Raji (cell line): Measurements from ENCODE around the gene COL23A1.

Source experiments
- POLR2A ChIP-seq: IDR thresholded peaks from 2 replicates; pipeline ENCODE4 v1.6.1; 2011; ENCODE audit warnings: low read depth, low read length, control low read depth; ENCODE audit not compliant: insufficient read depth

The COL23A1 gene

GRCh38 chr5:178274781-178275537 lies 315.2 kb downstream of the COL23A1 start:
- TF ChIP-seq POLR2A: no peak

DNA sequence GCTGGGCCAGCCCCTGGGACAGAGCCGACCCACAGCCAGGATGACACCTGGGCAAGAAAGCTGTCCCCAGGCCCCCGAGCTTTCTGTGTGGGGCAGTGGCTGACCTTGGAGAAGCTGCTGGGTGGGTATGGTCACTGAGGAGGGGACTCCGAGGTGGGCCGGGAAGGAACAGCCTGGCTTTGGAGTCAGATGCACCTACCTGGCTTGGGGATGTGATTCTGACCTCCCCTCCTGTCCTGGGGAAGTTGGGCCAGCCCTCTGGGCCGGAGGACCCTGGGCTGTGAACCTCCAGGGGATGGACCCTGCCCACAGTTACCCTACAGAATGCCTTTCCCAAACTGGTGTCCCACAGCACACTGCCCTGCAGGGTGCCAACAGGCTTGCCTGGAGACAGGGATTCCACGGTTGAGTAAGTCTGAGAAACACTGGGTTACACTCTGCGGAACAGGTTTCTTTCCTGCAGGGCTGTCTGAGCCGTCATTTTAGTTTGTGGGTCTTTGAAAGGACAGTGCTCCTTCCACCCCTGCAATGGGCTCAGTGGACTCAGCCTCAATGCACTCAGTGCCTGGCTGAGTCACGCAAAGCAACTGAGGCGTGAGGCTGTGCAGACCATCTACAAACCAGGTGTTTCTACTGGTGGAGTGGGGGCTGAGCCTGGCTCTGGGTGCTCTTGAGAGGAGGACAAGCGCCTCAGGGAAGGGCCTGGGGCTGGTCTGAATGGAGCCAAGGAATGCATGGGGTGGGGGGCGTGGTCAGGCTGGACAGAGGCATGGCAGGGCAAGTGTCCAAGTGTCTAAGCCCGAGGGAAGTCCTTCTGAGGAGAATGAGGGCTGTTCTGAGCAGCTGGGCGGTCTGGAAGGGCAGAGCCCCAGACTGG lies 316.3 kb downstream of the COL23A1 start:
- no peak for TF ChIP-seq POLR2A

DNA sequence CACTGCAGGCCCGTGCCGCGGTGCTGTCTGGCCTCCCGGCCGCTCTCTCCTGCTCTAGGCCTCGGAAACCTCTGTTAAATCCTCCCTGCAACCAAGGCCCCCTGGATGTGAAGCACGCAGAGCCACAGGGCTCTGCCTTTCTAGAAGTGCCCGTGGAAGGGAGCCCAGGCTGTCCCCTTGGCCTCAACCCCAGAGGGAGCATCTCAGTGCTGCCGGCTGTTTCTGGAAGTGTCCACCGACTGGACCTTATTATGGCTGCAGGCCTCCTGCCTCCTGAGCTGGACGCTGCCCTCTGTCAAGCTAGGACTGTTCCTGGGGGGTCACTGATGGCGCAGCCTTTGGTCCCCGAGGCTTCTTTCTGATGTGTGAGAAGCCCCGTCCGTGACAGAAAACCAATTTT lies 317.2 kb downstream of the COL23A1 start:
- TF ChIP-seq POLR2A: no peak

DNA sequence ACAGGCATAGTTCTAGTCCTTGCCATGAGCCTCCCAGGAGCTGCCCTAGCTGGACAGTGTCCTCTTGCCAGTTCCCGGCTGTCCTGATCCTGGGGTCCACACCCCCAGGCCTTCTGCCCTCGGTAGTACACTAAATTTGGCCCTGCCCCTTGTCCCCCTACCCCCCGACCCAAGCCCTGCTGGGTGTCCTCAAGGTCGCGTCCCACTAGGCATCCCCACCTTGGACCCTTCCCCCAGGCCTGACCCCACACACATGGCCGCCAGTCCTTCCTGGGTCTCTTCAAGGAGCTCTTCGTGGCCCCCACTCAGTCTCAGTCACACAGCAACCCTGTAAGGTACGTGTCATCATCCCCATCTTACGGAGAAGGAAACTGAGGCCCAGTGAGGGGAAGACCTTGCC lies 317.6 kb downstream of the COL23A1 start:
- TF ChIP-seq POLR2A: no peak

DNA sequence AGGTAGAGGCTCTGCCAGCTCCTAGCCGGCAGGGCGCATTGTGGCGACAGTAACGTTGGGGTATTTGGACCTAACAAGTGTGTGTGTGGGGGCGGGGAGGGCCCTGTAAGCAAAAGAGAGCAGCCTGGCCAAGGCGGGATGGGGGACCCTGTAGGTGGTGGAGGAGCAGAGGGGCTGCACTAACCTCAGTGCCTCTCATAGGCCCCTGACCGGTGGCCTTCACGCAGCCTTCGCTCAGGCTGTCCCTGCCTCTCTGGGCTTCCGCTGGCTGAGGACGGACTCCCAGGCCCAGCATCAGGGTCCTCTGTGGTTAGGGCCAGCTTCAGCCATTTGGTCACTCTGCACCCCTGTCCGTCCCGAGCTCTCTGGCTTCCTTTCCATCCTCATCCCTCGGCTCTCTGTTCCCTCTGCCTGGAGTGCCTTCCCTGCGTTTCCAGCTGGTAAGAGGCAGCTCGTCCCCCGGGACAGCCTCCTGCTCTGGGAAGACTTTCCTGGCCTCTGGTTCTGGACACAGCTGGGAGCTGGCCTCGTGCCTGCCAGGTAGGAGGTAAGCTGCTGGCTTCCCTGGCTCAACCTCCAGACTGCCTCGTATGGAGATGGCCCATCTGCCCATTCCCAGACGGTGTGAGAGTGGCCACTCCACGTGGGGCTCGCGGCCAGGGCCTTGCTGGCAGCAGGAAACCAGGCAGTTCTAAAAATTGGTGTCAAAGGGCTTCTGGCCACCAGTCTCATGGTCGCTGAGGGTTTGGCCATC lies 318.3 kb downstream of the COL23A1 start:
- TF ChIP-seq POLR2A: no peak

- no peak for TF ChIP-seq POLR2A
Measured at GRCh38 chr5:178271231-178271630, 319.0 kb downstream of the COL23A1 start.

DNA sequence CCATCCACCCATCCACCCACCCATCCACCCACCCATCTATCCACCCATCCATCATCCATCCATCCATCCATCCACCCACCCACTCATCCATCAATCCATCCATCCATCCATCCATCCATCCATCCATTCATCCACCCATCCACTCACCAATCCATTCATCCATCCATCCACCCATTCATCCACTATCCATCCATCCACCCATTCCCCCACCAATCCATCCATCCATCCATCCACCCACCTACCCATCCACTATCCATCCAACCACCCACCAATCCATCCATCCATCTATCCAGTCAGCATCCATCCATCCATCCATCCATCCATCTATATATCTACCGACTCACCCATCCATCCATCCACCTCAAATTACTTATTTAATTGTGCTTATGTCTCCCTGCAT lies 320.7 kb downstream of the COL23A1 start:
- no peak for TF ChIP-seq POLR2A

DNA sequence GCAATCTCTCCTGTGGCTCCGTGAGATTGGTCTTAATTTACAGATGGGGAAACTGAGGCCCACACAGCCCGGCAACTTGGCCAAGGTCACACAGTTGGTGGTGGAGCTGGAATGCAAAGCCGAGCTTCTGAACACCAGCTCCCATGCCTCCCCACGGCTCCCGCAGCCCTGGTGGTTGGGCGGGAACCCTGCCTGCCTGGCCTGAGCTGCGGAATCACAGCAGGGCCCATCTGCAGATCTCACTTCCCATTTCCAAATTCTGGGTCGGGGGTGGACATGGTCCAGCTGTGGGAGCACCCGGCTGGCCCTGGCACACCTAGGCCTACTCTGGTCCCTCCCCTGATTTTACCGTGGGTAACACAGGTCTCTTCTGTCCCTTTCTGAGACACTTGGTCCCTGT lies 322.3 kb downstream of the COL23A1 start:
- no peak for TF ChIP-seq POLR2A

GRCh38 chr5:178267245-178267644 lies 322.9 kb downstream of the COL23A1 start:
- TF ChIP-seq POLR2A: no peak

- no peak for TF ChIP-seq POLR2A
Measured at GRCh38 chr5:178266581-178266980, 323.6 kb downstream of the COL23A1 start.

DNA sequence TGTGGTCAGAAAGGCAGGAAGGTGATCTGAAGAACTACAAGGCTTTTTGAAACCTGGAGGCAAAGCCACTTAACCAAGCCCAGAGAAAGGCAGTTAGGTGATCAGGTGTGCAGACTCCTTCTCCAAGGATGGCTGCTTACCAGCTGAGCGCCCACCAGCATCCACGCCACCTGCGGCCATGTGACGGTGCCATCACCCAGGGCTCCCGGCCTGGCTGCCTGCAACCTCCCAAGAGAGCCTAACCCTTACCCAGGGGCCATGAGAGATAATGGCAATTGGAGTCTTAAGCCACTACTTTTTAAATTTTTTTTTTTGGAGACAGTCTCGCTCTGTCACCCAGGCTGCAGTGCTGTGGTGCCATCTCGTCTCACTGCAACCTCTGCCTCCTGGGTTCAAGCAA lies 324.4 kb downstream of the COL23A1 start:
- no peak for TF ChIP-seq POLR2A

DNA sequence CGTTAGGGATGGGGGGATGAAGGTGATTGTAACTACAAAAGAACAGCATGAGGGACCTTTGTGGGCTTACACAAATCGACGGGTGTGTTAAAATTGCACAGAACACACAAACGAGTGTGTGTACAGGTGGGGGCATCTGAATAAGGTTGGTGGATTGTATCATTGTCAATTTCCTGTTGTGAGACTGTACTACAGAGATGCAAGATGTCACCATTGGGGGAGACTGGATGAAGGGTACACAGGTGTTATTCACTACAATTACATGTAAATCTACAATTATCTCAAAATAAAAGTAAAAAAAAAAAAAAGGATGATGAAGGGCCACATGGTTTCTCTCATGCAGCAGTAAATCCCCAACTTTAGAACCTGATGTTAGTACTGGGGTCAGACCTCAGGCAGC lies 326.1 kb downstream of the COL23A1 start:
- TF ChIP-seq POLR2A: no peak

DNA sequence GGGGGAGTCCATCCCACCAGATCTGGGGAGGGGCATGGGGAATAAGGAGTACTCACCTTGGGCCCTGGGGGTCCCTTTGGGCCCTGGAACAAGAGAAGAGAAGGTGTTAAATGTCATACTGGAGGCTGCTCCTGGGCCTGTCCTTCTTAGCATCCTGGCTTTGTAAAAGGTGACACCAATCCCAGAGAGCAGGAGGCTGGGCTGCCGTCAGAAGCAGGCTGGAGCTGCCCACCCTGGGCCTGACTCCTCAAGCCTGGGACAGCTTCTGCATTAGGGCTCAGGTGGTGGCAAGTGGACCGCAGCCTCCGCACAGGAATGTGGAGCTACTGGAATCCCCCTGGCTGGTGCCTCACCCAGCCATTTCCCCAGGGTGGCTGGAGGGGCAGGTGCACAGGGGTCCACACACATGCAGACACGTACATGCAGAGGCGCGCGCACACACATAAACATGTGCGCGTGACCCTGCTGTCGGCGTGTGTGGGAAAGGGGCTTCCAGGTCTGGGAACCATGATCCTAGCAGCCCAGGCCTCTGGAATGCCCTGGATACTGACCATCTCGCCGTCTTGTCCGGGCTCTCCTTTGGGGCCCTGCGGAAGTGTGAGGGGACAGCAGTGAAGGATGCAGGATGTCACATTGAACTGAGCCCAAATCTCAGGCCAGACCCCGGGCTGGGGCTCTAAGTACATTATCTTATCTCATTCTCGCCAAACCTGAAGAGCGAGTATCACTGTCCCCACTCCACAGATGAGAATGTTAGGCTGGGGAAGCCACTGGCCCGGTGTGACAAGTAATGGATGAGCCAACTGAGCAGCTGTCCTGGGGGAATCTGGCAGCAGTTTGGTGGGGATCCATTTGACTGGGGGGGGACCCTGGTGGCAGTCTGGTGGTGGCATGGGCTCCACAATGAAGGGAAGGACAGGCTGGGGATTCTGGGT lies 328.3 kb downstream of the COL23A1 start:
- no peak for TF ChIP-seq POLR2A

DNA sequence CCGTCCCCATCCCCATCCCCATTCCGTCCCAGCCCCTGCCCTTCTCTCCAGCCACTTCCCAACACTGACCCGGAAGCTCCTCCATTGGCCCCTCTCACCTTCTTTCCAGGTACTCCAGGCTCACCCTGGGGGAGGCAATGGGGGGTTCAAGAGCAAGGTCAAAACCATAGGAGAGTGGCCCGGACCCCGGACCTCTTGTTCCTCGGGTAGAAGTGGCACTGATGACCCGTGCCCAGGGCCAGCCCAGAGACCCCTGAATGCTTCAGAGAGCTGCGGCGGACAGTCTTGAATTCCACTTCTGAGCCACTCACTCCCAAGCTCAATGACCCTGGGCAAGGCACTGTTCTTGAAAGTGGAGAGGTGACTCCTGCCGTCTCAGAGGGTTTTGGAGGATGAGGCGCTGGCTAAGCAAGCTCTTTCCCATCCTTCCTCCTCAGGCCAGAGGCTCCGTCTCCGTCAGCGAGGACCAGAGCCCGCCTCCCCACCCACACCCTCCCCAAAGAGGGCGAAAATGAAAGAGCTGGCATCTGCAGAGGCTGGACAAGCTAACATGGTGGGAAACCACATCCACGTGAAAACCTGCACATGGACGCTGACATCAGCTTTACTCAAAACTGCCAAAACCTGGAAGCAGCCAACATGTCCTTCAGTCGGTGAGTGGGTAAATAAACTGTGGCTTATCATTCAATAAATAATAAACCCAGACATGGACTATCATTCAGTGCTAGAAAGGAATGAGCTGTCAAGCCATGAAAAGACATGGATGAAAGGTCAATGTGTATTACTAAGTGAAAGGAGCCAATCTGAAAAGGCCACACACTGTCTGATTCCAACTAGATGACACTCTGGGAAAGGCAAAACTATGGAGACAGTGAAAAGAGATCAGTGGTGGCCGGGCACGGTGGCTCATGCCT lies 330.3 kb downstream of the COL23A1 start:
- TF ChIP-seq POLR2A: no peak

DNA sequence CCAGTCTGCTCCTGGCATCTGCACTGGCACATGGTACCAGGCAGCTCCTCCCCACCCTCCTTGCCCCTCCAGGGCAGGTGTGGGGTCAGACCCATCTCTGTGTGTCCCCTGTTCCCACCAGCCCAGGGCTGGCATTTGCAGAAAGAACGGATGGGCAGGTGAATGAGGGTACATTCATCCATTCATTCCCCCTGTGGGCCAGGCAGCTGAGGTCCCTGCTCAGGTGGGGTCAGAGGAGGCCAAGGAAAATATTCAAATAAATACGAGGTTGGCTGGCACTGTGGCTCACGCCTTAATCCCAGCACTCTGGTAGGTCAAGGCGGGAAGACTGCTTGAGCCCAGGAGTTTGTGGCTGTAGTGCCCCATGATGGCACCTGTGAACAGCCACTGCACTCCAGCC lies 332.5 kb downstream of the COL23A1 start:
- no peak for TF ChIP-seq POLR2A
